NCI-H187 treated with DMSO at 0.1 percent for 48 hours (cell line): ENCODE measurements around the gene PLAAT4.

ENCODE experiments used
- DNase-seq: peaks from one replicate; lab custom pipeline; 2025; lab: John Stamatoyannopoulos, UW

PLAAT4 gene, protein sequence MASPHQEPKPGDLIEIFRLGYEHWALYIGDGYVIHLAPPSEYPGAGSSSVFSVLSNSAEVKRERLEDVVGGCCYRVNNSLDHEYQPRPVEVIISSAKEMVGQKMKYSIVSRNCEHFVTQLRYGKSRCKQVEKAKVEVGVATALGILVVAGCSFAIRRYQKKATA

DNA sequence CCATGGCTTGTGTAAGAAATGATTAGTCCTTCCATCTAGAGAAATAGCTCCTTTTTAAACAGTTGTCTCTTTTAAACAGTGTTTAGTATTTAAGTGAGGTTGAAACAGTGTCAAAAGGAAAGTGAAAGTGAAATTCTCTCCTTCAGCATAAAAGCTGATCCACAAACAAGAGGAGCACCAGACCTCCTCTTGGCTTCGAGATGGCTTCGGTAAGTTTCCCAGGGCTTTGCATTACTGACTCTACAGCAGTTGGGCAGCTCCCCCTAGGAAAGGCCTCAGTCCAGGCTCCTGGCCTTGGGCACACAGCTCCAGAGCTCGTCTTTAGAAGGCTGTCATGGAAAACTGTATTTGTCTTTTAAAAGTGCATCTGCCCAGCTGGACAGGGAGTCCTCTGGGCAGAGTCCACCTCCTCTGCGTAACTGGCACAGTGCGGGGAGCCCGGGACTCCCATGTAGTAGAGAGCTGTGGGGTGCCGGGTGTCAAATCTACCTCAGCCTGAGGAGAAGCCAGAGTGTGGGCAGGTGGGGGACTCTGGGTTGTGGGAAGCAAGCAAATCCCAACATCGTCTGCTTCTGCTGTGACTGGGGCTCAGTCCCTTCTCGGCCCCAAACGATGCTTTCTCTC lies at the start of gene PLAAT4:
Gene PLAAT4 (plus strand): TSS at position 140 of the 624 bp plus-strand sequence. CDS start 61 bp downstream, at position 201.
- no peak for DNase-seq

- DNase-seq, result no peak
These were observed 47.8 kb upstream of the PLAAT4 start for GRCh38 chr11:63488789-63489188.

DNA sequence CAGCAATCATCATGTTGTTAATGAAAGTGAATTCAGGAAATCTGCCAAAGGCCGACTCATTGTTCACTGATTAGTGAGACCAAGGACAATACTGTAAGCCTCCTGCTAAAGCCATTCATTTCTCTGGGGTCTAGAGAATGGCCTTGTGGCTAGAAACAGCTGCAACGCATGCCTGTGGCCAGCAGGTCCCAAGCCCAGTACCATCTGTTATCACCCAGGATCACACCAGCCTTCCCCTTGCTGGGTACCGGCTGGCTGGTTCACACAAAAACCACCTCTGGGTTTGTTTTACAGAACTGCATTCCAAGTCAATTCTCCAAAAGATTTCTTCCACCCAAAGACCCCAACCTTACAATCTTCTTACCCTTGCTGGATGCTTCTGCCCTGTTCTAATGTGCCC lies 46.7 kb upstream of the PLAAT4 start:
- DNase-seq, result no peak

- no peak for DNase-seq
These were observed 45.9 kb upstream of the PLAAT4 start, which contains the start of gene PLAAT5 for GRCh38 chr11:63490551-63491239. TSS of gene PLAAT5 (minus strand) at chr11:63491167. CDS start at chr11:63491034, 133 bp downstream.

GRCh38 chr11:63491240-63491587 lies 45.4 kb upstream of the PLAAT4 start:
- DNase-seq, result no peak

DNA sequence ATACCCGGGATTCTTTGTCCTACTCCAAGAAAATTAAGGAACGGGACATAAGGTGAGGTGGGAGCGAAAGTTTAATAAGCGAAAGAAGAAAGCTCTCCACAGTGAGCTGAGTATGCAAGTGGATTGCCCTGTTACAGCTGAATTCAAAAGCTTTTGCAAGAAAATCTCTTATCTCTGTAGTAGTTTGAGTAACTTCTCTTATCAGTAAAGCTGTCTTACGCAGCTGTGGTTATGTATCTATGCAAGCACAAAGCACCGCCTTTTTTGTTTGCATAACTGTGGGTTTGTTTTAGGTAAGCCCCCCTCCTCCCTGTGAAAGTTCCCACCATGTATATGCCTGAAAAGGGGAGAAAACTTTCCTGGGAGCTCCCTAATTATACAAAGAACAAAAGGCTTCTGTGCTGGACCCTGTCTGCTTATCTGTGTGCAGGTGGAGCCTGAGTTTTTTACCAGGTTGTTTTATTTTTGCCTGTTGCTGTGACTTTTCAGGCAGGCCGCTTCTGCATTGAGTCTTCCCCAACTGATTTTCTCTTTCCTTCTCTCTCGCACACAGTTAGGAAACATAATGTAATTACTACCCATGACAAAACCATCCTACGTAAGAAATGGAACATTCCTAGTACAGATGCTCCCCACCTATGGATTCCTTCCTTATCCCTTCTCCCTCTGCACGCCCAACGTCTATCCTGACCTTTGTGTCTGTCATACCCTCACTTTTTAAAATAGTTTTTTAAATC lies 44.8 kb upstream of the PLAAT4 start:
- DNase-seq, result no peak

DNA sequence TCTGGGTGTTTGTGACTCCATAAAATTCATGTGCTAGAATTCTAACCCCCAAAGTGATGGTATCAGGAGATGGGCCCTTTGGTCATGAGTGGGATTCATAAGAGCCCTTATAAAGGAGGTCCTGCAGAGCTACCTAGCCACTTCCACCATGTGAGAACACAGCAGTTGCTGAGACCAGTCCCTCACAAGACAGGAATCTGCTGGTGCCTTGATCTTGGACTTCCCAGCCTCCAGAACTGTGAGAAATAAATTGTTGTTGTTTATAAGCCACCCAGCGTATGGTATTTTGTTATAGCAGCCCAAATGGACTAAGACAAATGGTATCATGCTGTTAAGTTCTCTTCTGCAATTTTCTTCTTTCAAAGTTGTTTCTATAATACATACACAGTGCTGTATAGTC lies 44.2 kb upstream of the PLAAT4 start:
- DNase-seq, result no peak

DNA sequence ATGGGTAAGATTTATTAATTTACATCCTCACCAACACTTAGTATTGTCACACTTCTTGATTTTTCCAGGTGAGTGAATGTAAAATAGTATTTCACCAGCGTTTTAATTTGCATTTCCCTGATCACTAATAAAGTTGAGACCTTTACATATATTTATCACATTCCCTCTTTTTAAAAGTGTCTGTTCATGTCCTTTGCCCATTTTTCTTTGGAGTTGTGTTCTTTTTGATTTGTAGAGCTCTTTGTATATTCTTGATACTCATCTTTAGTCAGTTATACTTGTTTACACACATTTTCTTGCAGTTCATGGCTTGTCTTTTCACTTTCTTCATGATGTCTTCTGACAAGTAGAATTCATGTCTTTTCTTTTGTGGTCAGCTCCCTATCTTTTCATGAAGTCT lies 43.5 kb upstream of the PLAAT4 start:
- DNase-seq, result no peak

DNA sequence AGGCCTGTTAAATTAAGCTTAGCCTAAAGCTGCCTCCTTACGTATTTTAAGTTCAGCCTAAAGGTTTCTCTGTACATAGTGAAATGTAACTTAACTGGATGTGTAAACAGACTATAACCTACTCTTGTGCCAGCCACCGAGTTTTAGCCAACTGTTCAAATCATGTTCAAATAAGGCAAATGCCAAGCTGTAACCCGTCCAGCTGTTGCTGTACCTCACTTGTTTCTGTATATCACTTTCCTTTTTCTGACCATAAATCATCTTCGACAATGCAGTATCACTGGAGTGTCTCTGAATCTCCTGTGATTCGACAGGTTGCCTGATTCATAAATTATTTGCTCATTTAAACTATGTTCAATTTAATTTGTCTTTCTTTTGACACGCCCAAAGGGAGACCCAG lies 41.6 kb upstream of the PLAAT4 start:
- no peak for DNase-seq

GRCh38 chr11:63499874-63500273 lies 36.7 kb upstream of the PLAAT4 start:
- no peak for DNase-seq

DNA sequence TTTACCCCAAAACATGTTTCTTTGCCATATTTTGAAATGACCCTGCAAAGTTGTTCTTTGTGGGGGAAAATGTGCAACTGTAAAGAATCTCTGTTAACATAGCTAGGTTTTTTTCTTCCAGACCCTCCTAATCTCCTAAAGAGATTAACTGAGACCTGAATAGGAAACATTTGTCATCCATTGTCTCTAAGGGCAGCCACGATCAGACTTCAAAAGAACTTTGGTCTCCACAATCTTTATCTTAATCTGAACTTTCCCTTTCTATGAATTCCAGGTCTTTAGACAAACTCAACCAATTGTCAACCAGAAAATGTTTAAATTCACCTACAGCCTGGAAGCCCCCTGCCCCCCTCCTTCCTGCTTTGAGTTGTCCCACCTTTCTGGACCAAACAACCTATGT lies 35.4 kb upstream of the PLAAT4 start:
- no peak for DNase-seq

DNA sequence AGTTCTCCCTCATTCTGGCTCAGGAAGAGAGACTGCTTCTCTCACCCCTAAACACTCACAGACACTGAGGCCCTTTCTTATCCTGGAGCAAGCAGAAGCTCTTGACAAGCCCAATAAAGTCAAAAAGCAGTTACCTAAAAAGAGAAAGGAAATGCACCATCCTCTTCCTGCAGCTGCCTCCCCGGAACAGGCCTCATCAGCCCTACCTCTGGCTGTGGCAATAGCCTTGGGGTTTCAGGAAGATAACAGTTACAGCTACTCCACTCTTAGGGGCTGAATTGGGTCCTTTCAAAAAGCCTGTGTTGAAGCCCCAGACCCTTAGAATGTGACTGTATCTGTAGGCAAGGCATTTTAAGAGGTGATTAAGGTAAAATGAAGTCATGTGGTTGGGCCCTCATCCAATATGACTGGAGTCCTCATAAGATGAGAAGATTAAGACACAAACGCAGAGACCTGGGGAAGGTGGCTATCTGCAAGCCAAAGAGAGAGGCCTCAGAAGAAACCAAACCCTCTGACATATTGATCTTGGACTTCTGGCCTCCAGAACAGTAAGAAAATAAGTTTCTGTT lies 34.3 kb upstream of the PLAAT4 start:
- no peak for DNase-seq

- no peak for DNase-seq
These were observed 33.1 kb upstream of the PLAAT4 start for GRCh38 chr11:63503492-63503891.

DNA sequence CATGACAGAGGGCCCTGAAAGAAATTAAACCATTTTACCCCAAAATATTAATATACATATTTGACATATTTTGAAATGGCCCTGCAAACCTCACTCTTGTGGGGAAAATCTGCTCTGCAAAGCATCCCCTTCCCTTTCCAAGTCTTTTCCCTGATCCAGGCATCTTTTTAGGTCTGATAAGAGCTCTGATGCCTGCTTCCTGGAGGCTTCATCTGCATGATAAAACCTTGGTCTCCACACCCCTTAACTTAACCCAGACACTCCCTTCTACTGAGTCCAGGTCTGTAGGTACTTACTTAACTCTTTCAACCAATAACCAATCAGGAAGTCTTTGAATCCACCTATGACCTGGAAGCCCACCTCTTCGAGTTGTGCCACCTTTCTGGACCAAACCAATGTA lies 32.6 kb upstream of the PLAAT4 start:
- no peak for DNase-seq

DNA sequence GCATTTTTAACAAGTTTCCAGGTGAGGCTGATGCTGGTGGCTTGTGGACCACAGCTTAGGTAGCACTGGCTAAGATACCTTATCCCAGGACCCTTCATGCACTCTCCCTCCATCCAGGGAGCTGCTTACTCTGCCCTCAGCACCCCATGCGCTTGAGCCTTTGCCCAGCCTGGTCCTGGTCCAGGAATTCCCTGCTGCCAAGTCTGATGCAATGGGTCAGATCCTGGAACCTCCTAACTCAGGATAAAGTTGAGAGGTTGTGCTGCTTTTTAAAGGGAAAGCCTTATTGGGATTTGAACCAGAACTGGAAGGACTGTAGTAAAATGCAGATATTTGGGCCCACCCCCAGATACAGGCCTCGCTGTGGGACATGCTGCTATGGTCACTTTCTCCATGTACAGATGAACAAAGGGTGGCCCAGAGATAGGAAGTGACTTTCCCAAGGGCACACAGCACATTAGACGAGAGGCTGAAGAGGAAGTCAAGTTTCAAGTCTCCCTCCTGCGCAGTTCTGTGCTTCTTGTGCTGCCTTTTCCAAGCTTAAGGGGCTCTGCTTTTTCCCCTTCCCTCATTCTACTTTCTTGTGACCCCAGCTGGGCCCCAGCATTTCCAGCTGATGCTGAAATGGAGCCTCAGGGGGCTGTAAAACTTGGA lies 31.5 kb upstream of the PLAAT4 start:
- DNase-seq, result no peak

- DNase-seq, result no peak
These were observed 30.6 kb upstream of the PLAAT4 start, which contains the start of gene LGALS12 for GRCh38 chr11:63505857-63506528. TSS of gene LGALS12 (plus strand) at chr11:63506084. CDS start at chr11:63506459, 375 bp downstream.

- no peak for DNase-seq
These were observed 29.7 kb upstream of the PLAAT4 start for GRCh38 chr11:63506876-63507275.

- no peak for DNase-seq
These were observed 29.1 kb upstream of the PLAAT4 start for GRCh38 chr11:63507511-63507910.

DNA sequence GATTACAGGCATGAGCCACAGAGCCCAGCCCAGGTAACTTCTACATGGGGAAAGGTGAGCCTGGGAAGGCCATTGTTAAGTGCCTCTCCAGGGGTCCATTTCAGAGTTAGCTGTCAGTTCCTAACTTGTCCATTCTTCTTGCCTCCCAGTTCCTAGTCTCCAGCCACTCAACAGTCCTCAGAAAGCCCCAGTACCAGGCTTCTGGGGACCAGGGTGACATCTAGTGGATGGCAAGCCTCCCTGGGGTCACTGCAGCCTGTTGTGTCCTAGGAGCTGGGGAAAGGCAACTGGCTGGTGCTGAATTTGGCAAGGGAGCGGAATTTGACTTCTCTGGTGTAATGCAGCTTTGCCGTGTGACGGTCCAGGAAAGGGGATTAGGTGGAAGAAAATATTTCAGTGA lies 28.6 kb upstream of the PLAAT4 start:
- no peak for DNase-seq

DNA sequence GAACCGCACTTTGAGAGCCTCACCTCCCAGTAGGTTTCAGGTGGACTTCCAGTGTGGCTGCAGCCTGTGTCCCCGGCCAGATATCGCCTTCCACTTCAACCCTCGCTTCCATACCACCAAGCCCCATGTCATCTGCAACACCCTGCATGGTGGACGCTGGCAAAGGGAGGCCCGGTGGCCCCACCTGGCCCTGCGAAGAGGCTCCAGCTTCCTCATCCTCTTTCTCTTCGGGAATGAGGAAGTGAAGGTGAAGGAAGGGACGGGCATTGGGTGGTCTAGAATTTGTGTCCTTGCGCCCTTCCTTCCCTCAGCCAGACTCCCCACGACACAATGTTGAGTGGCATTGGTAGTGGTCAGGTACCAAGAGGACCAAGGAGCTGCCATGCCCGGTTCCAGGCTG lies 27.9 kb upstream of the PLAAT4 start:
- DNase-seq, result no peak

- no peak for DNase-seq
These were observed 26.1 kb upstream of the PLAAT4 start for GRCh38 chr11:63510360-63511047.
